NT2/D1 (cell line): ENCODE results near the gene ARIH1.

ENCODE experiments used
- DNase-seq: peaks from one replicate; pipeline ENCODE4 v3.0.0-alpha.2; 2011; ENCODE audit warnings: low read depth, low spot score
- H3K27me3 ChIP-seq: 2 replicates; pipeline ENCODE4 v1.6.0; 2011; ENCODE audit warnings: mild to moderate bottlenecking; ENCODE audit not compliant: insufficient read length, insufficient read depth
- H3K36me3 ChIP-seq: 2 replicates; pipeline ENCODE4 v1.6.1; 2011; ENCODE audit warnings: mild to moderate bottlenecking, low read length, mixed read lengths; ENCODE audit not compliant: insufficient read depth, insufficient read length
- H3K4me1 ChIP-seq: 2 replicates; pipeline ENCODE4 v1.5.1; 2011; ENCODE audit not compliant: insufficient read depth, insufficient read length
- H3K4me3 ChIP-seq: 2 replicates; pipeline ENCODE4 v1.5.1; 2011; ENCODE audit warnings: low read depth; ENCODE audit not compliant: insufficient read length
- H3K9ac ChIP-seq: 2 replicates; pipeline ENCODE4 v1.6.0; 2011; ENCODE audit warnings: low read depth; ENCODE audit not compliant: insufficient read length
- H3K9me3 ChIP-seq: 2 replicates; pipeline ENCODE4 v1.5.1; 2011; ENCODE audit warnings: mild to moderate bottlenecking, low read length; ENCODE audit not compliant: insufficient read depth
- SUZ12 ChIP-seq: IDR thresholded peaks from 2 replicates; pipeline ENCODE4 v1.6.1; 2011; ENCODE audit not compliant: insufficient read length, insufficient read depth; ENCODE audit errors: extremely low read depth
- YY1 ChIP-seq: IDR thresholded peaks from 2 replicates; pipeline ENCODE4 v1.6.1; 2011; ENCODE audit not compliant: insufficient read length, insufficient read depth
- ZNF274 ChIP-seq: IDR thresholded peaks from 2 replicates; pipeline ENCODE4 v1.6.1; 2011; ENCODE audit warnings: mild to moderate bottlenecking, low read depth, low read length

Gene ARIH1

GRCh38 chr15:72538931-72539330 is 64.8 kb downstream of the ARIH1 start:
- DNase-seq: no peak
- TF ChIP-seq ZNF274: no peak
- no peak for TF ChIP-seq YY1
- no peak for TF ChIP-seq SUZ12

GRCh38 chr15:72540606-72541237 is 66.6 kb downstream of the ARIH1 start:
- H3K27me3 ChIP-seq: no peaks in the 10 kb centered on the region
- TF ChIP-seq ZNF274: no peak
- no peak for TF ChIP-seq YY1
- no peak for TF ChIP-seq SUZ12
- peaks cover 20% of the 10 kb centered on the region for H3K36me3 ChIP-seq
- no peak for DNase-seq
- no peaks in the 10 kb centered on the region for H3K4me1 ChIP-seq
- H3K9me3 ChIP-seq: peaks cover 26% of the 10 kb centered on the region
- H3K4me3 ChIP-seq: no peak overlapping the region
- H3K9ac ChIP-seq: no peak overlapping the region

More at GRCh38 chr15:72538931-72539330, 64.8 kb downstream of the ARIH1 start:
- H3K4me3 ChIP-seq: no peak overlapping the region
- H3K36me3 ChIP-seq: peaks cover 9% of the 10 kb centered on the region
- no peaks in the 10 kb centered on the region for H3K4me1 ChIP-seq
- peaks cover 26% of the 10 kb centered on the region for H3K9me3 ChIP-seq
- no peak overlapping the region for H3K9ac ChIP-seq
- no peaks in the 10 kb centered on the region for H3K27me3 ChIP-seq

- TF ChIP-seq ZNF274: no peak
- no peak for TF ChIP-seq SUZ12
- no peak for TF ChIP-seq YY1
- DNase-seq: no peak
- peaks cover 28% of the 10 kb centered on the region for H3K36me3 ChIP-seq
Measured at GRCh38 chr15:72541674-72542073, 67.5 kb downstream of the ARIH1 start.

GRCh38 chr15:72545156-72545555 is 71.0 kb downstream of the ARIH1 start:
- H3K4me3 ChIP-seq: no peak overlapping the region
- TF ChIP-seq YY1 (no peak), ZNF274 (no peak), SUZ12 (no peak)
- H3K9me3 ChIP-seq: peaks cover 11% of the 10 kb centered on the region
- no peaks in the 10 kb centered on the region for H3K27me3 ChIP-seq
- no peak overlapping the region for H3K9ac ChIP-seq
- no peak for DNase-seq
- peaks cover 35% of the 10 kb centered on the region for H3K36me3 ChIP-seq
- no peaks in the 10 kb centered on the region for H3K4me1 ChIP-seq

More at GRCh38 chr15:72541674-72542073, 67.5 kb downstream of the ARIH1 start:
- Histone ChIP-seq H3K4me1 (no peaks in the 10 kb centered on the region), H3K27me3 (no peaks in the 10 kb centered on the region), H3K9ac (no peak overlapping the region), H3K4me3 (no peak overlapping the region), H3K9me3 (peaks cover 26% of the 10 kb centered on the region)

- no peak overlapping the region for H3K9ac ChIP-seq
- H3K4me3 ChIP-seq: no peak overlapping the region
- TF ChIP-seq YY1 (no peak), ZNF274 (no peak), SUZ12 (no peak)
- H3K36me3 ChIP-seq: peaks cover 45% of the 10 kb centered on the region
- DNase-seq: no peak
- H3K4me1 ChIP-seq: no peaks in the 10 kb centered on the region
- H3K9me3 ChIP-seq: no peaks in the 10 kb centered on the region
- no peaks in the 10 kb centered on the region for H3K27me3 ChIP-seq
Measured at GRCh38 chr15:72554471-72555425, 80.6 kb downstream of the ARIH1 start.

- Histone ChIP-seq H3K4me3 (no peak overlapping the region), H3K27me3 (no peaks in the 10 kb centered on the region), H3K4me1 (no peaks in the 10 kb centered on the region), H3K9ac (no peak overlapping the region), H3K36me3 (peaks cover 72% of the 10 kb centered on the region), H3K9me3 (no peaks in the 10 kb centered on the region)
- TF ChIP-seq YY1: no peak
- TF ChIP-seq ZNF274: no peak
- no peak for TF ChIP-seq SUZ12
- DNase-seq: no peak
Measured at GRCh38 chr15:72559781-72560180, 85.7 kb downstream of the ARIH1 start.

- no peak overlapping the region for H3K4me3 ChIP-seq
- no peak overlapping the region for H3K9ac ChIP-seq
- no peak for DNase-seq
- peaks cover 72% of the 10 kb centered on the region for H3K36me3 ChIP-seq
- no peaks in the 10 kb centered on the region for H3K27me3 ChIP-seq
- no peaks in the 10 kb centered on the region for H3K4me1 ChIP-seq
- no peaks in the 10 kb centered on the region for H3K9me3 ChIP-seq
- TF ChIP-seq ZNF274: no peak
- TF ChIP-seq SUZ12: no peak
- no peak for TF ChIP-seq YY1
Measured at GRCh38 chr15:72560458-72560857, 86.3 kb downstream of the ARIH1 start.
